Activated CD4-positive, alpha-beta T cell treated with anti-CD3 and anti-CD28 coated beads, Interleukin-2, Interleukin-6, amounts not matched to agents 100 ng/mL and 50 ng/mL, durations not matched to agents 16 hours and 8 hours (primary cell): ENCODE results near the gene GABRB3.
"Not testable (repeated sequence)": the region's sequence is repeated elsewhere in the genome, so short reads cannot be mapped to it uniquely, and the experiment has no call there.

Experiments used
- DNase-seq: peaks from one replicate; pipeline ENCODE4 v3.0.0-alpha.2; 2020

GABRB3 gene

GRCh38 chr15:26731965-26732364 lies 40.9 kb downstream of the GABRB3 start:
- no peak for DNase-seq

- DNase-seq = no peak
These were observed 43.3 kb downstream of the GABRB3 start for GRCh38 chr15:26729581-26729980.

- DNase-seq = no peak
These were observed 43.8 kb downstream of the GABRB3 start for GRCh38 chr15:26729030-26729429.

GRCh38 chr15:26724381-26725150 lies 48.3 kb downstream of the GABRB3 start:
- DNase-seq = no peak

GRCh38 chr15:26722621-26723160 lies 50.2 kb downstream of the GABRB3 start:
- DNase-seq = no peak

- DNase-seq = no peak
These were observed 51.5 kb downstream of the GABRB3 start for GRCh38 chr15:26721232-26721967.

GRCh38 chr15:26720546-26720945 lies 52.3 kb downstream of the GABRB3 start:
- DNase-seq = no peak

GRCh38 chr15:26719866-26720265 lies 53.0 kb downstream of the GABRB3 start:
- DNase-seq = not testable (repeated sequence)

GRCh38 chr15:26716069-26716468 lies 56.8 kb downstream of the GABRB3 start:
- DNase-seq = no peak

GRCh38 chr15:26713498-26713897 lies 59.4 kb downstream of the GABRB3 start:
- DNase-seq = no peak

GRCh38 chr15:26712335-26712734 lies 60.5 kb downstream of the GABRB3 start:
- no peak for DNase-seq

GRCh38 chr15:26711445-26711844 lies 61.4 kb downstream of the GABRB3 start:
- DNase-seq = no peak

- no peak for DNase-seq
These were observed 70.5 kb downstream of the GABRB3 start for GRCh38 chr15:26702381-26702780.

- DNase-seq = no peak
These were observed 74.3 kb downstream of the GABRB3 start for GRCh38 chr15:26698555-26698954.

- DNase-seq = no peak
These were observed 75.0 kb downstream of the GABRB3 start for GRCh38 chr15:26697913-26698312.

- DNase-seq = no peak
These were observed 81.6 kb downstream of the GABRB3 start for GRCh38 chr15:26691249-26691648.

- no peak for DNase-seq
These were observed 82.1 kb downstream of the GABRB3 start for GRCh38 chr15:26690778-26691177.

- no peak for DNase-seq
These were observed 83.4 kb downstream of the GABRB3 start for GRCh38 chr15:26689462-26689861.

- no peak for DNase-seq
These were observed 86.2 kb downstream of the GABRB3 start for GRCh38 chr15:26686547-26687187.

- no peak for DNase-seq
These were observed 90.2 kb downstream of the GABRB3 start for GRCh38 chr15:26682598-26683164.

GRCh38 chr15:26679927-26680326 lies 92.9 kb downstream of the GABRB3 start:
- DNase-seq = no peak

- no peak for DNase-seq
These were observed 96.8 kb downstream of the GABRB3 start for GRCh38 chr15:26676115-26676514.

- no peak for DNase-seq
These were observed 98.4 kb downstream of the GABRB3 start for GRCh38 chr15:26674467-26674866.
